A673 (cell line): ENCODE results near the gene PTPN12.

Experiments
- EZH2 ChIP-seq: fragments of 200-600 bp; sonication (generic); IDR thresholded peaks from 2 replicates; pipeline ENCODE4 v1.6.1; 2017; ENCODE audit warnings: borderline replicate concordance, low read depth, mild to moderate bottlenecking, mixed read lengths, antibody characterized with exemption, low read length; ENCODE audit not compliant: poor library complexity, severe bottlenecking
- TF ChIP-seq, protein P1 (sequence below): fragments of 300-800, 200-600 bp; sonication (generic); conservative IDR thresholded peaks from 2 replicates; pipeline ENCODE4 v1.5.1; 2017; ENCODE audit warnings: low read depth, mild to moderate bottlenecking, antibody characterized with exemption, low read length, moderate library complexity, mixed read lengths

DNA sequence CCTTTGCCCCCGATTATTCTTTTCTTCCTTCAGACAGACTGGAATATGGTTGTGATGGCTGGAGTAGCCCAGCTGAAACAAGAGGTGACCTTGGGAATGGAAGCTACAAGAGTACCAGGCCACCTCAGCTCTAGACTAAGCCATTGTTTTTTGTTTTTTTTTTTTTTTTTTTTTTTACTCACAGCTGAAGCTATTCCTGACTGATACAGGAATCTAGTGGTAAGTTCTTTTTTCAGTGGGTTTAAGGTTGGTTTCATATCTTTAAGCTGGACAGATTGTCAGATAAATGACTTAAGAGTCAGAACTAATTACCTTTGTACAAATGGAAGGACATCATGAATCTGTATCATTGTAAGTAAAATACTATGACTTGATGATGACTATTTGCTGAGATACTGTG, 30.2 kb upstream of the PTPN12 start:
- TF ChIP-seq, protein P1, sequence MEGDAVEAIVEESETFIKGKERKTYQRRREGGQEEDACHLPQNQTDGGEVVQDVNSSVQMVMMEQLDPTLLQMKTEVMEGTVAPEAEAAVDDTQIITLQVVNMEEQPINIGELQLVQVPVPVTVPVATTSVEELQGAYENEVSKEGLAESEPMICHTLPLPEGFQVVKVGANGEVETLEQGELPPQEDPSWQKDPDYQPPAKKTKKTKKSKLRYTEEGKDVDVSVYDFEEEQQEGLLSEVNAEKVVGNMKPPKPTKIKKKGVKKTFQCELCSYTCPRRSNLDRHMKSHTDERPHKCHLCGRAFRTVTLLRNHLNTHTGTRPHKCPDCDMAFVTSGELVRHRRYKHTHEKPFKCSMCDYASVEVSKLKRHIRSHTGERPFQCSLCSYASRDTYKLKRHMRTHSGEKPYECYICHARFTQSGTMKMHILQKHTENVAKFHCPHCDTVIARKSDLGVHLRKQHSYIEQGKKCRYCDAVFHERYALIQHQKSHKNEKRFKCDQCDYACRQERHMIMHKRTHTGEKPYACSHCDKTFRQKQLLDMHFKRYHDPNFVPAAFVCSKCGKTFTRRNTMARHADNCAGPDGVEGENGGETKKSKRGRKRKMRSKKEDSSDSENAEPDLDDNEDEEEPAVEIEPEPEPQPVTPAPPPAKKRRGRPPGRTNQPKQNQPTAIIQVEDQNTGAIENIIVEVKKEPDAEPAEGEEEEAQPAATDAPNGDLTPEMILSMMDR, result no peak
- TF ChIP-seq EZH2, result no peak
